ENCODE data around the gene RIPOR1. TPM values are rescaled to one million over a fixed set of nuclear protein-coding genes. Genes with fewer than 3 reads are reported as not detected.

Gene RIPOR1
- total and polyA plus RNA-seq, 2 of the 4 experiments (the other 2 are of a cell fraction), result 9.5 to 41.3 TPM

- TF ChIP-seq ELK1 (IDR thresholded peaks at IDR 0.05; ENCODE audit: borderline replicate concordance, low read depth, low read length), result no peak
- TF ChIP-seq BHLHE40 (IDR thresholded peaks at IDR 0.05; ENCODE audit: low read depth, low read length), result no peak
- TF ChIP-seq FOS (IDR thresholded peaks at IDR 0.05; ENCODE audit: low read depth, low read length), result no peak
- TF ChIP-seq NFE2L2 (IDR thresholded peaks at IDR 0.05; ENCODE audit: low read depth, low read length), result no peak
These were observed 2.6 kb downstream of the RIPOR1 start (continued) for GRCh38 chr16:67531247-67531646.

- Histone ChIP-seq H3K36me3 (ENCODE audit: control insufficient read depth, insufficient read depth, low read length) (0 out of 2 replicates have a peak, but pooled peaks cover 2% of the 10 kb centered on the region), H2AK5ac (ENCODE audit: low read depth, low read length) (no peak overlapping the region), H3K9ac (ENCODE audit: low read depth, low read length) (no peak overlapping the region), H3K9me3 (ENCODE audit: control insufficient read depth, insufficient read depth, low read length) (no peaks in the 10 kb centered on the region), H3K23ac (ENCODE audit: low read depth, low read length) (no peak overlapping the region; the same call in 1 of the 2 replicates), H2AK9ac (replicated peaks; ENCODE audit: low read depth, low read length, poor library complexity) (peak overlapping the region; percentile 9), H3K4me2 (ENCODE audit: low read depth, low read length) (no peak overlapping the region), H4K91ac (ENCODE audit: insufficient read depth, low read depth, low read length) (no peak overlapping the region), H2BK20ac (ENCODE audit: low read depth, low read length) (no peak overlapping the region), H3K27me3 (ENCODE audit: control insufficient read depth, insufficient read depth, low read length) (no peaks in the 10 kb centered on the region), H3K9me1 (ENCODE audit: insufficient read depth, low read length) (peaks cover 25% of the 10 kb centered on the region), H3K56ac (ENCODE audit: extremely low read depth, insufficient read depth, low read length) (no peak overlapping the region), H4K20me1 (ENCODE audit: insufficient read depth, low read length) (peaks cover 73% of the 10 kb centered on the region), H3K14ac (replicated peaks; ENCODE audit: low read depth, low read length) (no peak overlapping the region), H3K4me3 (ENCODE audit: insufficient read depth, low read depth, low read length) (no peak overlapping the region), H3K79me1 (ENCODE audit: low read depth in 1 of 2, low read length in 2 of 2) (peaks cover 34 to 78% of the 10 kb centered on the region in 2 experiments), H3K4ac (ENCODE audit: low read depth, low read length) (no peak overlapping the region), H3K4me1 (ENCODE audit: control insufficient read depth, insufficient read depth, low read length) (peaks cover 18% of the 10 kb centered on the region), H3K18ac (ENCODE audit: low read depth, low read length) (no peak overlapping the region), H2AFZ (replicated peaks; ENCODE audit: low read length, poor library complexity) (no peak overlapping the region), H2BK15ac (ENCODE audit: low read depth, low read length) (no peak overlapping the region), H4K5ac (ENCODE audit: low read depth, low read length) (no peak overlapping the region), H2BK5ac (ENCODE audit: low read depth, low read length, poor library complexity, severe bottlenecking) (no peak overlapping the region), H4K8ac (ENCODE audit: low read depth in 2 of 2, low read length in 2 of 2) (no peak overlapping the region), H3K27ac (ENCODE audit: insufficient read depth, low read length) (no peak overlapping the region), H2BK120ac (ENCODE audit: low read depth, low read length) (no peak overlapping the region)
- ChIA-PET POLR2A (ENCODE audit: unreplicated experiment) (no interaction called here), CTCF (interaction anchor here (0.5 to 2.4 kb wide), 3 partner anchors 12 to 58 kb away, joined by 3 to 8 read pairs (median 5); no protein-coding TSS in a partner anchor)
- dilution Hi-C loops (cut with HindIII; ENCODE audit: low sequenced_read_pairs, unreplicated experiment), result no loop called here
- DNase-seq, result no peak
- BruUV-seq (replicated peaks), result no TSS peak
- no peak for ATAC-seq (ENCODE audit: low read depth)
- in situ Hi-C loops (cut with MboI; ENCODE audit: low sequenced_read_pairs), result loop anchor here (25.0 kb wide), 1 partner anchor 404 kb away; the partner anchor contains the start of genes CTRL, LCAT and PSMB10
- WGBS, 2 experiments (ENCODE audit: extremely low coverage in 2 of 2, insufficient read length in 1 of 2), result 75% methylated on average over 9 of the region's 9 CpGs; no CpG with 5 or more reads in 1 of the 2 experiments
- intact Hi-C loops (cut with micrococcal nuclease), result no loop called here
- TF ChIP-seq BHLHE40 (IDR thresholded peaks at IDR 0.05; ENCODE audit: low read depth, low read length) (no peak), MAFK (IDR thresholded peaks at IDR 0.05; ENCODE audit: low read depth, low read length) (no peak), MAZ (IDR thresholded peaks at IDR 0.05; ENCODE audit: borderline replicate concordance, low read depth, low read length) (no peak), RAD21 (IDR thresholded peaks at IDR 0.05; ENCODE audit: low read length) (no peak), RCOR1 (IDR thresholded peaks at IDR 0.05; ENCODE audit: insufficient replicate concordance, low read length) (no peak), MXI1 (IDR thresholded peaks at IDR 0.05; ENCODE audit: borderline replicate concordance, low read depth, low read length) (no peak), NFE2L2 (IDR thresholded peaks at IDR 0.05; ENCODE audit: low read depth, low read length) (no peak), FOS (IDR thresholded peaks at IDR 0.05; ENCODE audit: low read depth, low read length) (no peak), USF2 (IDR thresholded peaks at IDR 0.05; ENCODE audit: low read depth, low read length) (no peak), RFX5 (IDR thresholded peaks at IDR 0.05; ENCODE audit: low read depth, low read length) (no peak), CHD1 (IDR thresholded peaks at IDR 0.05; ENCODE audit: low read depth, low read length) (no peak), ELK1 (IDR thresholded peaks at IDR 0.05; ENCODE audit: borderline replicate concordance, low read depth, low read length) (no peak), SMC3 (IDR thresholded peaks at IDR 0.05; ENCODE audit: low read depth, low read length) (no peak)
These were observed 4.5 kb downstream of the RIPOR1 start for GRCh38 chr16:67533024-67533560.

Measured in IMR-90 (cell line).